Natural killer cell treated with Interleukin-12 subunit alpha and Interleukin-12 subunit beta and Interleukin-15 and Interleukin-18, amount 100 ng/mL, for 72 hours (primary cell): Measurements from ENCODE around the gene SLC39A6. TPM values are rescaled to one million over a fixed set of nuclear protein-coding genes. Genes with fewer than 3 reads are reported as not detected.
A peak's percentile ranks its signal among the peaks of the same experiment; 100 is the strongest.
"Not testable (repeated sequence)": the region's sequence is repeated elsewhere in the genome, so short reads cannot be mapped to it uniquely, and the experiment has no call there.

ENCODE experiments used
- ATAC-seq, 2 donors: fragments of 150-1000 bp; cut with Tn5 transposase in 1 of 2; sonication (Bioruptor Pico), chemical (Tn5 transposase) in 1 of 2; 2 replicates each; pipeline ENCODE4 v1.10.0; 2021
- DNase-seq: peaks from one replicate; pipeline ENCODE4 v3.0.0; 2022; ENCODE audit warnings: low spot score
- H3K27ac Mint-ChIP-seq, 2 donors: 1 replicate in 1 of 2; 2 replicates in 1 of 2; pipeline ENCODE4 v1.8.0; 2022; ENCODE audit warnings: mixed read lengths in 2 of 2, mild to moderate bottlenecking in 1 of 2, moderate library complexity in 1 of 2
- H3K27me3 Mint-ChIP-seq, 2 donors: 1 replicate in 1 of 2; 2 replicates in 1 of 2; pipeline ENCODE4 v1.8.0; 2022; ENCODE audit warnings: mixed read lengths in 2 of 2
- H3K36me3 Mint-ChIP-seq: one replicate; pipeline ENCODE4 v1.8.0; 2022; ENCODE audit warnings: mixed read lengths
- H3K4me1 Mint-ChIP-seq, 2 donors: 1 replicate in 1 of 2; 2 replicates in 1 of 2; pipeline ENCODE4 v1.8.0; 2022; ENCODE audit warnings: low read depth in 2 of 2, mixed read lengths in 2 of 2, mild to moderate bottlenecking in 1 of 2
- H3K4me3 Mint-ChIP-seq: one replicate; pipeline ENCODE4 v1.8.0; 2022; ENCODE audit warnings: mixed read lengths
- H3K9me3 Mint-ChIP-seq: 2 replicates; pipeline ENCODE4 v1.8.0; 2022; ENCODE audit warnings: mixed read lengths
- total RNA-seq, 2 donors: library from RNA; stranded (reverse); gene quantifications; one replicate each; pipeline ENCODE4 v1.2.3, GENCODE V29; 2022

SLC39A6 gene
- total RNA-seq, result 10 to 100 TPM; 34.7 to 36.1 TPM

- Mint-ChIP-seq H3K4me1 (peaks cover 42 to 48% of the 10 kb centered on the region in 2 donors), H3K36me3 (no peaks in the 10 kb centered on the region), H3K4me3 (peak within 1 kb of the TSS; percentile 95), H3K9me3 (no peaks in the 10 kb centered on the region), H3K27ac (peak within 1 kb of the TSS; percentile 95), H3K27me3 (no peaks in the 10 kb centered on the region)
- peak; percentile 94 to 96 for ATAC-seq
- DNase-seq, result peak; percentile 95
Observed at GRCh38 chr18:36129300-36130038, at the start of gene SLC39A6, which contains the start of gene ELP2. SLC39A6 (minus strand) TSS chr18:36129340; CDS start chr18:36127007, 2,333 bp downstream. ELP2 (plus strand) TSS chr18:36129899; CDS start chr18:36129934, 35 bp downstream.

- DNase-seq (no peak), ATAC-seq (no peak)
- Mint-ChIP-seq H3K9me3 (no peaks in the 10 kb centered on the region), H3K4me3 (no peak overlapping the region), H3K27ac (no peak overlapping the region), H3K36me3 (peaks cover 10% of the 10 kb centered on the region), H3K27me3 (no peaks in the 10 kb centered on the region), H3K4me1 (peaks cover 6 to 7% of the 10 kb centered on the region in 2 donors)
Observed at GRCh38 chr18:36177913-36178312, 48.8 kb upstream of the SLC39A6 start.

GRCh38 chr18:36176711-36177110, 47.6 kb upstream of the SLC39A6 start:
- ATAC-seq, result no peak
- H3K36me3 Mint-ChIP-seq, result peaks cover 10% of the 10 kb centered on the region

GRCh38 chr18:36176177-36176584, 47.0 kb upstream of the SLC39A6 start:
- H3K4me1 Mint-ChIP-seq, result peaks cover 6 to 7% of the 10 kb centered on the region in 2 donors
- no peak overlapping the region for H3K27ac Mint-ChIP-seq
- DNase-seq (no peak), ATAC-seq (no peak)
- no peaks in the 10 kb centered on the region for H3K27me3 Mint-ChIP-seq
- H3K9me3 Mint-ChIP-seq, result no peaks in the 10 kb centered on the region
- no peak overlapping the region for H3K4me3 Mint-ChIP-seq
- peaks cover 10% of the 10 kb centered on the region for H3K36me3 Mint-ChIP-seq

More at GRCh38 chr18:36176711-36177110, 47.6 kb upstream of the SLC39A6 start:
- Mint-ChIP-seq H3K9me3 (no peaks in the 10 kb centered on the region), H3K27ac (no peak overlapping the region), H3K4me3 (no peak overlapping the region), H3K4me1 (peaks cover 6 to 7% of the 10 kb centered on the region in 2 donors), H3K27me3 (no peaks in the 10 kb centered on the region)
- no peak for DNase-seq

- H3K27ac Mint-ChIP-seq, result peak overlapping the region in 1 of 2 donors; percentile 2
- H3K36me3 Mint-ChIP-seq, result peaks cover 16% of the 10 kb centered on the region
- H3K27me3 Mint-ChIP-seq, result no peaks in the 10 kb centered on the region
- ATAC-seq (no peak), DNase-seq (no peak)
- H3K4me1 Mint-ChIP-seq, result peaks cover 6 to 7% of the 10 kb centered on the region in 2 donors
- H3K4me3 Mint-ChIP-seq, result no peak overlapping the region
- no peaks in the 10 kb centered on the region for H3K9me3 Mint-ChIP-seq
Observed at GRCh38 chr18:36175481-36175880, 46.3 kb upstream of the SLC39A6 start.

- Mint-ChIP-seq H3K4me1 (no peaks in the 10 kb centered on the region), H3K27ac (no peak overlapping the region), H3K9me3 (no peaks in the 10 kb centered on the region), H3K4me3 (no peak overlapping the region), H3K27me3 (no peaks in the 10 kb centered on the region), H3K36me3 (peaks cover 12% of the 10 kb centered on the region)
- no peak for ATAC-seq
- no peak for DNase-seq
Observed at GRCh38 chr18:36169938-36170337, 40.8 kb upstream of the SLC39A6 start.

GRCh38 chr18:36168296-36168695, 39.2 kb upstream of the SLC39A6 start:
- H3K4me3 Mint-ChIP-seq, H3K4me1 Mint-ChIP-seq, H3K27me3 Mint-ChIP-seq, DNase-seq, H3K27ac Mint-ChIP-seq, H3K9me3 Mint-ChIP-seq, ATAC-seq: not testable (repeated sequence)
- peaks cover 17% of the 10 kb centered on the region for H3K36me3 Mint-ChIP-seq

- Mint-ChIP-seq H3K36me3 (peaks cover 23% of the 10 kb centered on the region), H3K27ac (no peak overlapping the region), H3K4me3 (no peak overlapping the region), H3K27me3 (no peaks in the 10 kb centered on the region), H3K9me3 (no peaks in the 10 kb centered on the region), H3K4me1 (no peaks in the 10 kb centered on the region)
- no peak for DNase-seq
- no peak for ATAC-seq
Observed at GRCh38 chr18:36167692-36168218, 38.6 kb upstream of the SLC39A6 start.

- no peak overlapping the region for H3K4me3 Mint-ChIP-seq
- H3K9me3 Mint-ChIP-seq, result no peaks in the 10 kb centered on the region
- peaks cover 4 to 5% of the 10 kb centered on the region in 2 donors for H3K4me1 Mint-ChIP-seq
- no peak for ATAC-seq
- no peaks in the 10 kb centered on the region for H3K27me3 Mint-ChIP-seq
- H3K36me3 Mint-ChIP-seq, result peaks cover 21% of the 10 kb centered on the region
- no peak overlapping the region for H3K27ac Mint-ChIP-seq
- DNase-seq, result no peak
Observed at GRCh38 chr18:36162981-36163380, 33.8 kb upstream of the SLC39A6 start.

GRCh38 chr18:36160959-36161371, 31.8 kb upstream of the SLC39A6 start:
- no peak for DNase-seq
- H3K36me3 Mint-ChIP-seq, result peaks cover 26% of the 10 kb centered on the region
- H3K9me3 Mint-ChIP-seq, result no peaks in the 10 kb centered on the region
- H3K4me1 Mint-ChIP-seq, result peaks cover 9 to 14% of the 10 kb centered on the region in 2 donors
- ATAC-seq, result no peak
- H3K27me3 Mint-ChIP-seq, result no peaks in the 10 kb centered on the region
- H3K27ac Mint-ChIP-seq, result peak overlapping the region in 1 of 2 donors; percentile 37
- H3K4me3 Mint-ChIP-seq, result no peak overlapping the region

GRCh38 chr18:36158266-36158867, 29.2 kb upstream of the SLC39A6 start:
- H3K27me3 Mint-ChIP-seq, result no peaks in the 10 kb centered on the region
- DNase-seq (no peak), ATAC-seq (no peak)
- no peaks in the 10 kb centered on the region for H3K9me3 Mint-ChIP-seq
- no peak overlapping the region for H3K4me3 Mint-ChIP-seq
- peaks cover 12 to 18% of the 10 kb centered on the region in 2 donors for H3K4me1 Mint-ChIP-seq
- H3K27ac Mint-ChIP-seq, result no peak overlapping the region
- peaks cover 27% of the 10 kb centered on the region for H3K36me3 Mint-ChIP-seq

GRCh38 chr18:36157441-36157840, 28.3 kb upstream of the SLC39A6 start:
- peaks cover 20 to 22% of the 10 kb centered on the region in 2 donors for H3K4me1 Mint-ChIP-seq
- DNase-seq (no peak), ATAC-seq (no peak)
- H3K9me3 Mint-ChIP-seq, result no peaks in the 10 kb centered on the region
- peaks cover 31% of the 10 kb centered on the region for H3K36me3 Mint-ChIP-seq
- no peaks in the 10 kb centered on the region for H3K27me3 Mint-ChIP-seq
- no peak overlapping the region for H3K4me3 Mint-ChIP-seq
- no peak overlapping the region for H3K27ac Mint-ChIP-seq

GRCh38 chr18:36155851-36156757, 27.0 kb upstream of the SLC39A6 start:
- Mint-ChIP-seq H3K36me3 (peaks cover 35% of the 10 kb centered on the region), H3K9me3 (no peaks in the 10 kb centered on the region), H3K27me3 (no peaks in the 10 kb centered on the region), H3K27ac (no peak overlapping the region), H3K4me1 (peaks cover 15 to 22% of the 10 kb centered on the region in 2 donors), H3K4me3 (no peak overlapping the region)
- ATAC-seq (no peak), DNase-seq (no peak)
